SK-MEL-5 (cell line): ENCODE results near the gene ZFYVE28. TPM values are rescaled to one million over a fixed set of nuclear protein-coding genes. Genes with fewer than 3 reads are reported as not detected.

Experiments used
- DNase-seq: peaks from one replicate; pipeline ENCODE4 v3.0.0-alpha.2; 2016; ENCODE audit warnings: low read depth, low spot score
- in situ Hi-C: cut with HindIII; loops from 2 replicates; pipeline ENCODE4 v1.10.0; 2016; ENCODE audit warnings: low sequenced_read_pairs, high pct_unique_total_duplicates, low pct_unique_long_range_greater_than_20kb
- total RNA-seq: library from RNA; depleted of rRNA; stranded (reverse); fragments of >200 nt; shearing (Covaris generic); gene quantifications from 2 replicates; pipeline ENCODE4 v1.2.3, GENCODE V29; 2014

Gene ZFYVE28
- total RNA-seq, 1 experiment from 2014 or later: 3.1 TPM

- in situ Hi-C loops: no loop called here
- DNase-seq: no peak
Measured at GRCh38 chr4:2402048-2402842, 16.2 kb downstream of the ZFYVE28 start.

GRCh38 chr4:2401610-2401983 lies 16.8 kb downstream of the ZFYVE28 start:
- in situ Hi-C loops: no loop called here
- no peak for DNase-seq

- DNase-seq: no peak
- in situ Hi-C loops: no loop called here
Measured at GRCh38 chr4:2400841-2401609, 17.4 kb downstream of the ZFYVE28 start.

- in situ Hi-C loops: no loop called here
- DNase-seq: no peak
Measured at GRCh38 chr4:2399631-2400190, 18.7 kb downstream of the ZFYVE28 start.

- in situ Hi-C loops: no loop called here
- DNase-seq: no peak
Measured at GRCh38 chr4:2399216-2399615, 19.2 kb downstream of the ZFYVE28 start.

- in situ Hi-C loops: no loop called here
- no peak for DNase-seq
Measured at GRCh38 chr4:2397596-2398379, 20.7 kb downstream of the ZFYVE28 start.

- in situ Hi-C loops: no loop called here
- no peak for DNase-seq
Measured at GRCh38 chr4:2396781-2397368, 21.6 kb downstream of the ZFYVE28 start.

GRCh38 chr4:2395584-2395983 lies 22.9 kb downstream of the ZFYVE28 start:
- in situ Hi-C loops: no loop called here
- no peak for DNase-seq

GRCh38 chr4:2395038-2395437 lies 23.4 kb downstream of the ZFYVE28 start:
- DNase-seq: no peak
- in situ Hi-C loops: no loop called here

- in situ Hi-C loops: no loop called here
- no peak for DNase-seq
Measured at GRCh38 chr4:2394528-2394927, 23.9 kb downstream of the ZFYVE28 start.

GRCh38 chr4:2393353-2394270 lies 24.8 kb downstream of the ZFYVE28 start:
- in situ Hi-C loops: no loop called here
- DNase-seq: no peak

- in situ Hi-C loops: no loop called here
- DNase-seq: no peak
Measured at GRCh38 chr4:2390784-2391421, 27.5 kb downstream of the ZFYVE28 start.

- in situ Hi-C loops: no loop called here
- DNase-seq: no peak
Measured at GRCh38 chr4:2390146-2390545, 28.3 kb downstream of the ZFYVE28 start.

GRCh38 chr4:2389691-2390090 lies 28.8 kb downstream of the ZFYVE28 start:
- in situ Hi-C loops: no loop called here
- DNase-seq: no peak

- in situ Hi-C loops: no loop called here
- no peak for DNase-seq
Measured at GRCh38 chr4:2388429-2389182, 29.8 kb downstream of the ZFYVE28 start.

GRCh38 chr4:2387829-2388228 lies 30.6 kb downstream of the ZFYVE28 start:
- no peak for DNase-seq

More at GRCh38 chr4:2387829-2388228, 30.6 kb downstream of the ZFYVE28 start:
- in situ Hi-C loops: no loop called here
